Ramos (cell line): Measurements from ENCODE around the gene EIF5AL1.
"Not testable (repeated sequence)": the region's sequence is repeated elsewhere in the genome, so short reads cannot be mapped to it uniquely, and the experiment has no call there.

Experiments used
- in situ Hi-C: fragments of 300-500 bp; cut with MboI; formaldehyde crosslinking; loops from one replicate; pipeline ENCODE4 v1.14.3; 2022; ENCODE audit warnings: low sequenced_read_pairs; ENCODE audit not compliant: unreplicated experiment

The EIF5AL1 gene

GRCh38 chr10:79508245-79508644 lies 4.1 kb upstream of the EIF5AL1 start:
- in situ Hi-C loops = not testable (repeated sequence)

GRCh38 chr10:79509306-79509933 lies 2.9 kb upstream of the EIF5AL1 start:
- in situ Hi-C loops = not testable (repeated sequence)

- in situ Hi-C loops = not testable (repeated sequence)
These were observed 2.3 kb upstream of the EIF5AL1 start for GRCh38 chr10:79509934-79510508.

GRCh38 chr10:79516532-79517205 lies 4.3 kb downstream of the EIF5AL1 start:
- in situ Hi-C loops = not testable (repeated sequence)

GRCh38 chr10:79517567-79517966 lies 5.2 kb downstream of the EIF5AL1 start:
- in situ Hi-C loops = not testable (repeated sequence)

GRCh38 chr10:79521751-79522150 lies 9.4 kb downstream of the EIF5AL1 start:
- in situ Hi-C loops = not testable (repeated sequence)

GRCh38 chr10:79522464-79522863 lies 10.1 kb downstream of the EIF5AL1 start:
- in situ Hi-C loops = not testable (repeated sequence)

- in situ Hi-C loops = not testable (repeated sequence)
These were observed 11.0 kb downstream of the EIF5AL1 start for GRCh38 chr10:79523157-79523853.

- in situ Hi-C loops = not testable (repeated sequence)
These were observed 12.8 kb downstream of the EIF5AL1 start for GRCh38 chr10:79525049-79525710.

GRCh38 chr10:79528261-79528660 lies 15.9 kb downstream of the EIF5AL1 start:
- in situ Hi-C loops = not testable (repeated sequence)

GRCh38 chr10:79533142-79533902 lies 21.0 kb downstream of the EIF5AL1 start:
- in situ Hi-C loops = not testable (repeated sequence)

GRCh38 chr10:79533903-79534175 lies 21.5 kb downstream of the EIF5AL1 start:
- in situ Hi-C loops = not testable (repeated sequence)

GRCh38 chr10:79538311-79538710 lies 26.0 kb downstream of the EIF5AL1 start:
- in situ Hi-C loops = not testable (repeated sequence)

GRCh38 chr10:79540930-79541329 lies 28.6 kb downstream of the EIF5AL1 start:
- in situ Hi-C loops = not testable (repeated sequence)

GRCh38 chr10:79542626-79543025 lies 30.3 kb downstream of the EIF5AL1 start:
- in situ Hi-C loops = no loop called here

GRCh38 chr10:79544408-79544807 lies 32.1 kb downstream of the EIF5AL1 start:
- in situ Hi-C loops = not testable (repeated sequence)

- in situ Hi-C loops = not testable (repeated sequence)
These were observed 32.8 kb downstream of the EIF5AL1 start for GRCh38 chr10:79544926-79545659.

- in situ Hi-C loops = not testable (repeated sequence)
These were observed 34.8 kb downstream of the EIF5AL1 start for GRCh38 chr10:79547128-79547527.

GRCh38 chr10:79547973-79548372 lies 35.6 kb downstream of the EIF5AL1 start:
- in situ Hi-C loops = no loop called here
